SK-N-SH treated with all-trans-retinoic acid at 6 μM for 48 hours (cell line): ENCODE data around the gene RIC8B.

ENCODE experiments used
- ATAC-seq: fragments of 200-7000 bp; cut with Tn5 transposase; 3 replicates; pipeline ENCODE4 v1.9.1; 2020; ENCODE audit warnings: mild to moderate bottlenecking, moderate library complexity
- ARNTL ChIP-seq: fragments of 450-650 bp; formaldehyde crosslinking; IDR thresholded peaks from 2 replicates; pipeline ENCODE4 v1.5.0; 2020; ENCODE audit warnings: low read depth, mild to moderate bottlenecking, moderate library complexity, borderline replicate concordance
- BACH2 ChIP-seq: fragments of 250-450 bp; sonication (Bioruptor Pico); IDR thresholded peaks from 2 replicates; pipeline ENCODE4 v1.9.0; 2021; ENCODE audit warnings: mild to moderate bottlenecking, borderline replicate concordance
- CREB5 ChIP-seq: fragments of 250-450 bp; sonication (Bioruptor Pico); IDR thresholded peaks from 2 replicates; pipeline ENCODE4 v1.5.1; 2020; ENCODE audit warnings: low read depth, mild to moderate bottlenecking, moderate library complexity
- CSDC2 ChIP-seq: fragments of 250-450 bp; sonication (Bioruptor Pico); IDR thresholded peaks from 2 replicates; pipeline ENCODE4 v1.5.0; 2020; ENCODE audit warnings: mild to moderate bottlenecking, moderate library complexity
- GLIS3 ChIP-seq: fragments of 250-450 bp; sonication (Bioruptor Pico); IDR thresholded peaks from 2 replicates; pipeline ENCODE4 v1.5.0; 2020; ENCODE audit warnings: mild to moderate bottlenecking, moderate library complexity
- ISL1 ChIP-seq: fragments of 250-450 bp; sonication (Bioruptor Pico); IDR thresholded peaks from 2 replicates; pipeline ENCODE4 v2.1.2; 2022; ENCODE audit warnings: mild to moderate bottlenecking, moderate library complexity
- OSR1 ChIP-seq: fragments of 250-450 bp; sonication (Bioruptor Pico); IDR thresholded peaks from 2 replicates; pipeline ENCODE4 v1.8.0; 2022; ENCODE audit warnings: moderate library complexity, mild to moderate bottlenecking, inconsistent platforms
- PATZ1 ChIP-seq: fragments of 250-450 bp; sonication (Bioruptor Pico); IDR thresholded peaks from 2 replicates; pipeline ENCODE4 v1.8.0; 2020; ENCODE audit warnings: mild to moderate bottlenecking, moderate library complexity, borderline replicate concordance
- POU6F1 ChIP-seq: fragments of 250-450 bp; sonication (Bioruptor Pico); IDR thresholded peaks from 2 replicates; pipeline ENCODE4 v1.8.0; 2021; ENCODE audit warnings: low read depth, mild to moderate bottlenecking, moderate library complexity, borderline replicate concordance
- PPARA ChIP-seq: fragments of 250-450 bp; sonication (Bioruptor Pico); IDR thresholded peaks from 2 replicates; pipeline ENCODE4 v1.5.0; 2020; ENCODE audit warnings: mild to moderate bottlenecking, borderline replicate concordance
- RARB ChIP-seq: fragments of 250-450 bp; sonication (Bioruptor Pico); IDR thresholded peaks from 2 replicates; pipeline ENCODE4 v1.8.0; 2021; ENCODE audit warnings: mild to moderate bottlenecking, moderate library complexity
- SNAI2 ChIP-seq: fragments of 250-450 bp; sonication (Bioruptor Pico); IDR thresholded peaks from 2 replicates; pipeline ENCODE4 v1.5.0; 2020; ENCODE audit warnings: mild to moderate bottlenecking, moderate library complexity
- TCF4 ChIP-seq: fragments of 250-450 bp; sonication (Bioruptor Pico); IDR thresholded peaks from 2 replicates; pipeline ENCODE4 v1.8.0; 2021; ENCODE audit warnings: mild to moderate bottlenecking, moderate library complexity, borderline replicate concordance
- TOX ChIP-seq: fragments of 250-450 bp; sonication (Bioruptor Pico); IDR thresholded peaks from 2 replicates; pipeline ENCODE4 v1.8.0; 2021; ENCODE audit warnings: mild to moderate bottlenecking, moderate library complexity, borderline replicate concordance
- TSHZ2 ChIP-seq: fragments of 250-450 bp; sonication (Bioruptor Pico); IDR thresholded peaks from 2 replicates; pipeline ENCODE4 v1.5.0; 2020; ENCODE audit warnings: mild to moderate bottlenecking, moderate library complexity
- ZC3H10 ChIP-seq: fragments of 250-450 bp; sonication (Bioruptor Pico); IDR thresholded peaks from 2 replicates; pipeline ENCODE4 v1.5.1; 2021; ENCODE audit warnings: mild to moderate bottlenecking, moderate library complexity
- ZFP3 ChIP-seq: fragments of 250-450 bp; sonication (Bioruptor Pico); IDR thresholded peaks from 2 replicates; pipeline ENCODE4 v1.5.0; 2020; ENCODE audit warnings: mild to moderate bottlenecking, moderate library complexity
- ZFP30 ChIP-seq: fragments of 450-650 bp; formaldehyde crosslinking; IDR thresholded peaks from 2 replicates; pipeline ENCODE4 v1.5.0; 2022; ENCODE audit warnings: mild to moderate bottlenecking, moderate library complexity
- ZNF565 ChIP-seq: fragments of 450-650 bp; formaldehyde crosslinking; conservative IDR thresholded peaks from 2 replicates; pipeline ENCODE4 v1.5.0; 2020; ENCODE audit warnings: low read depth, mild to moderate bottlenecking, moderate library complexity
- ZNF70 ChIP-seq: fragments of 450-650 bp; formaldehyde crosslinking; IDR thresholded peaks from 2 replicates; pipeline ENCODE4 v1.5.0; 2020; ENCODE audit warnings: mild to moderate bottlenecking, moderate library complexity
- ZNF8 ChIP-seq: fragments of 450-650 bp; formaldehyde crosslinking; IDR thresholded peaks from 2 replicates; pipeline ENCODE4 v1.5.0; 2020; ENCODE audit warnings: mild to moderate bottlenecking, moderate library complexity
- TF ChIP-seq, protein P1 (sequence below): fragments of 250-450 bp; sonication (Bioruptor Pico); IDR thresholded peaks from 2 replicates; pipeline ENCODE4 v1.5.1; 2021; ENCODE audit warnings: mild to moderate bottlenecking, moderate library complexity

Gene RIC8B

DNA sequence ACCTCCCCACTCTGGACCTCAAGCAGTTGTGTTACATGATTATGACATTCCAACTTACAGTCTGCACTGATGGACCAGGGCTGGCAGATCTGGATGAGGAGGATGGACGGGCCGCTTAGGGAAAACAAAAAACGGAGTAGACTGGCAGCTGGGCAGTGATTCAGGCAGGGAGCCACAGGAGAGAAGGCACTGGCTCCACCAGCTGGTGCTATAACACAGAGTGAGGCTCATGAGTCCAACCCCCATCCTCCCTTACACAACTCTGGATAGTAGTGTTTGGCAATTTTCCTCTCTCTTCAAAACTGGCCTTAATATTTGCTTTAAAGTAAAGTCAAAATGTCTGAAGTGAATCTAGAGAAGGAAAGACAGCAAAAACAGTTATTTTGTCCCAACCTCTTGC, 9.7 kb upstream of the RIC8B start:
- TF ChIP-seq ZNF70 = no peak
- TF ChIP-seq TOX = no peak
- TF ChIP-seq PATZ1 (CRISPR knock-in tag) = no peak
- TF ChIP-seq ZNF565 (CRISPR knock-in tag) = no peak
- TF ChIP-seq RARB = no peak
- TF ChIP-seq OSR1 (CRISPR knock-in tag) = no peak
- no peak for TF ChIP-seq ZFP3 (CRISPR knock-in tag)
- TF ChIP-seq PPARA = no peak
- no peak for TF ChIP-seq SNAI2 (CRISPR knock-in tag)
- TF ChIP-seq BACH2 (CRISPR knock-in tag) = no peak
- TF ChIP-seq CSDC2 (CRISPR knock-in tag) = no peak
- TF ChIP-seq ZNF8 = no peak
- TF ChIP-seq TCF4 (CRISPR knock-in tag) = no peak
- no peak for TF ChIP-seq CREB5 (CRISPR knock-in tag)
- no peak for TF ChIP-seq TSHZ2
- no peak for TF ChIP-seq POU6F1 (CRISPR knock-in tag)
- TF ChIP-seq ISL1 (CRISPR knock-in tag) = no peak
- no peak for TF ChIP-seq ARNTL (CRISPR knock-in tag)
- TF ChIP-seq, all 23 proteins: peak for 0
- no peak for ATAC-seq

DNA sequence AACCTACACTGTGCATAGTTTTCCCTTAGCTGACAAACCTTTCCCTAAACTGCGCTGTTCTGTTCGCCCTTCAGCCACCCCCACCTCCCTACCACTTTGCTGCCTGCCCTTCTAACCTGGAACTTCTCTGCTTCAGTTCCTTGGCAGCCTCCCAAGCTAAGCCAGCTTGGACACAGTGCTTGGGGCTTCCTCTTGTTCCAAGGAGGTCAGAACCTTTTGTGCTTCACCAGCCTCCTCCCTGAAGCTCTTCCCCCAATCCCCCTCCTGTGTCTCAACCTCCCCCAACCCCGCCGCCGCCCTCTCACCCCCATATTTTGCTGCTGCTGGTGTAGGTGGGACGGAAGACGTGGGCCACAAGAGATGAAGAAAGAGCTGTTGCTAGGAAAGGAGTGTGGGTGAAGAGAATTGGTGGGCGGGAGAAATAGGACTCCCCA, 8.1 kb upstream of the RIC8B start:
- TF ChIP-seq GLIS3 (CRISPR knock-in tag) = no peak
- TF ChIP-seq ZFP30 (CRISPR knock-in tag) = no peak
- TF ChIP-seq CSDC2 (CRISPR knock-in tag) = no peak
- TF ChIP-seq PPARA = no peak
- TF ChIP-seq, all 23 proteins: peak for 0
- no peak for ATAC-seq

DNA sequence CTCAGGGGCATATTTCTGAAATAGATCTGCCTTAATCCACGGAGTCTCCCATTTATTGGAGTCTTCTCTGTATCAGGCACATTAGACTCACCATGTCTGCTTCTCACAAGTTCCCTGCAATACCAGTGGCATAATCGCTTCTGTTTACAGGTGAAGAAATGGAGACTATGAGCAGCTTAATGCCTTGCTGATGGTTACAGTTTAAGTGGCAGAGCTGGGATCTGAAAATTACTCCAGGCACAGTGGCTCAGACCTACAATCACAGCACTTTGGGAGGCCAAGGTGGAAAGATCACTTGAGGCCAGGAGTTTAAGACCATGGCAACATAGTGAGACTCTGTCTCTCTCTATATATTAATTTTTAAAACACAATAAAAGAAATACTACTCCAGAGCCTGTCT, 7.3 kb upstream of the RIC8B start:
- no peak for ATAC-seq
- TF ChIP-seq ZFP30 (CRISPR knock-in tag) (no peak), RARB (no peak), ZNF565 (CRISPR knock-in tag) (no peak), CSDC2 (CRISPR knock-in tag) (no peak), CREB5 (CRISPR knock-in tag) (no peak), POU6F1 (CRISPR knock-in tag) (no peak), GLIS3 (CRISPR knock-in tag) (no peak), ZNF8 (no peak), PPARA (no peak), ZC3H10 (no peak), PATZ1 (CRISPR knock-in tag) (no peak)
- TF ChIP-seq, protein P1, sequence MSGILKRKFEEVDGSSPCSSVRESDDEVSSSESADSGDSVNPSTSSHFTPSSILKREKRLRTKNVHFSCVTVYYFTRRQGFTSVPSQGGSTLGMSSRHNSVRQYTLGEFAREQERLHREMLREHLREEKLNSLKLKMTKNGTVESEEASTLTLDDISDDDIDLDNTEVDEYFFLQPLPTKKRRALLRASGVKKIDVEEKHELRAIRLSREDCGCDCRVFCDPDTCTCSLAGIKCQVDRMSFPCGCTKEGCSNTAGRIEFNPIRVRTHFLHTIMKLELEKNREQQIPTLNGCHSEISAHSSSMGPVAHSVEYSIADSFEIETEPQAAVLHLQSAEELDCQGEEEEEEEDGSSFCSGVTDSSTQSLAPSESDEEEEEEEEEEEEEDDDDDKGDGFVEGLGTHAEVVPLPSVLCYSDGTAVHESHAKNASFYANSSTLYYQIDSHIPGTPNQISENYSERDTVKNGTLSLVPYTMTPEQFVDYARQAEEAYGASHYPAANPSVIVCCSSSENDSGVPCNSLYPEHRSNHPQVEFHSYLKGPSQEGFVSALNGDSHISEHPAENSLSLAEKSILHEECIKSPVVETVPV (CRISPR knock-in tag) = no peak
